ENCODE results near the gene CLUH. TPM values are rescaled to one million over a fixed set of nuclear protein-coding genes. Genes with fewer than 3 reads are reported as not detected.
"Not testable (repeated sequence)": the region's sequence is repeated elsewhere in the genome, so short reads cannot be mapped to it uniquely, and the experiment has no call there.

CLUH gene
- total RNA-seq, 4 donors from 2014 or later: 120 to 291 (median 151) TPM

GRCh38 chr17:2683912-2684311 is 27.7 kb downstream of the CLUH start:
- no peak for DNase-seq (ENCODE audit: low spot score in 2 of 2)
- Histone ChIP-seq H3K27ac (no peak overlapping the region), H3K4me3 (no peak overlapping the region), H3K4me1 (peaks cover 22% of the 10 kb centered on the region), H3K36me3 (peaks cover 51% of the 10 kb centered on the region), H3K9me3 (no peaks in the 10 kb centered on the region), H3K27me3 (no peaks in the 10 kb centered on the region)
- WGBS: 75% methylated on average over 8 of the region's 8 CpGs
- no peak for TF ChIP-seq EP300 (IDR thresholded peaks at IDR 0.05)
- TF ChIP-seq POLR2A (IDR thresholded peaks at IDR 0.05): no peak
- TF ChIP-seq, protein P1, sequence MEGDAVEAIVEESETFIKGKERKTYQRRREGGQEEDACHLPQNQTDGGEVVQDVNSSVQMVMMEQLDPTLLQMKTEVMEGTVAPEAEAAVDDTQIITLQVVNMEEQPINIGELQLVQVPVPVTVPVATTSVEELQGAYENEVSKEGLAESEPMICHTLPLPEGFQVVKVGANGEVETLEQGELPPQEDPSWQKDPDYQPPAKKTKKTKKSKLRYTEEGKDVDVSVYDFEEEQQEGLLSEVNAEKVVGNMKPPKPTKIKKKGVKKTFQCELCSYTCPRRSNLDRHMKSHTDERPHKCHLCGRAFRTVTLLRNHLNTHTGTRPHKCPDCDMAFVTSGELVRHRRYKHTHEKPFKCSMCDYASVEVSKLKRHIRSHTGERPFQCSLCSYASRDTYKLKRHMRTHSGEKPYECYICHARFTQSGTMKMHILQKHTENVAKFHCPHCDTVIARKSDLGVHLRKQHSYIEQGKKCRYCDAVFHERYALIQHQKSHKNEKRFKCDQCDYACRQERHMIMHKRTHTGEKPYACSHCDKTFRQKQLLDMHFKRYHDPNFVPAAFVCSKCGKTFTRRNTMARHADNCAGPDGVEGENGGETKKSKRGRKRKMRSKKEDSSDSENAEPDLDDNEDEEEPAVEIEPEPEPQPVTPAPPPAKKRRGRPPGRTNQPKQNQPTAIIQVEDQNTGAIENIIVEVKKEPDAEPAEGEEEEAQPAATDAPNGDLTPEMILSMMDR (IDR thresholded peaks at IDR 0.05): no peak
- no peak for TF ChIP-seq POLR2AphosphoS5 (IDR thresholded peaks at IDR 0.05)

DNA sequence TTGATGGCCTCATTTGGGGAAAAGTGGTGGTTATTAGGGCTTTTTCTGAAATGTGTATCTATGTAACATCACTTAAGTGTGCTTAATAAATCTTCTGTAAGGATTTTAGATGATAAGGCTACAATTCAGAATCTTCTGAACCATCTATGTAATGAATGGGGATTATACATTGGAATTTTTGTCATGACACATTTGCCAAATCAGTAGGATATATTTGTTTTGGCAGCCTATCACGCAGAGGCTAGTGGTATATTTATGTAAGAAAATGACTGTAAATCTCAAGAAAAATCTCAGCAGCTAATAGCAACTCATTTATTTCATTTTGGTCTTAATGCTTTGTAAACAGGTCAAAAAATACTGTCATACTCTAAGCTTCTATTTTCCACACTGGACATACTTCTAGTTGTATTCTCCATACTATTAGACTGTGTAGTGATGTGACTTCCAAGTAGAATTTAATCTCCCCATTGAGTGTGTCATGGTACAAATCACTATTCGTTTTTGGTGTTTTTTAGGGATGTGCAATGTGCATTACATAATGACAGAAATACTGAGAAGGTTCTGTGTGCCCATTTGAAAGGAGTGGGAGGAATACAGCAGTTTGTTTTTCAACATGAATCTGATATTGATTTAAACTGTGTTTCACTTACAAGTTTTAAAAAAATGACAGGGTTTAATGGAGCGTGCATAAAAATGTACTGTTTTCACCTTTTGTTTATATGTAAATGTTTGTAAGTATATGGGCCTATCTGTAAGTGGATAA is 29.2 kb downstream of the CLUH start:
- Histone ChIP-seq H3K9me3 (no peaks in the 10 kb centered on the region), H3K36me3 (peaks cover 64% of the 10 kb centered on the region), H3K4me3 (no peak overlapping the region), H3K27ac (no peak overlapping the region), H3K4me1 (peaks cover 15% of the 10 kb centered on the region), H3K27me3 (no peaks in the 10 kb centered on the region)
- 72% methylated on average over 3 of the region's 3 CpGs for WGBS
- TF ChIP-seq, protein P1 (IDR thresholded peaks at IDR 0.05): no peak
- TF ChIP-seq EP300 (IDR thresholded peaks at IDR 0.05): no peak
- no peak for TF ChIP-seq POLR2AphosphoS5 (IDR thresholded peaks at IDR 0.05)
- TF ChIP-seq POLR2A (IDR thresholded peaks at IDR 0.05): no peak
- DNase-seq (ENCODE audit: low spot score in 2 of 2): no peak

DNA sequence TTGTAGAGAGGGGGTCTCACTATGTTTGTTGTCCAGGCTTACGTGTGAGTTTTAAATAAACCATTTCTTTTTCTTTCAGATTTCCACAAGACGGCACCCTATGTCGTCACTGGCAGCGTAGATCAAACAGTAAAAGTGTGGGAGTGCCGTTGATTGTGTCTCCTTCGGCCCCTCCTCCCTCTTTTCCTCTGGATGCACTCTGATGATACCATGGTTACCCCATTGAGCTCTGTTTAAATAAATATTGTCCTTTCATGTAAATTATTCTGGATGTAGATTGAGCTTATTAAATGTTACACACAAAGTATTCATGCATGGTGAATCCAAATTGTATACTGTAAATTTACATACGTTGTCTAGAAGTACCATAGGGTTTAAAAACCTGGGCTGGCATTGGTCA is 29.9 kb downstream of the CLUH start:
- H3K4me1 ChIP-seq: peaks cover 8% of the 10 kb centered on the region
- no peaks in the 10 kb centered on the region for H3K27me3 ChIP-seq
- H3K9me3 ChIP-seq: no peaks in the 10 kb centered on the region
- no peak overlapping the region for H3K27ac ChIP-seq
- peaks cover 71% of the 10 kb centered on the region for H3K36me3 ChIP-seq
- no peak overlapping the region for H3K4me3 ChIP-seq
- 92% methylated on average over 7 of the region's 7 CpGs for WGBS
- DNase-seq (ENCODE audit: low spot score in 2 of 2): no peak
- TF ChIP-seq, protein P1 (IDR thresholded peaks at IDR 0.05): no peak
- TF ChIP-seq POLR2A (IDR thresholded peaks at IDR 0.05) (no peak), EP300 (IDR thresholded peaks at IDR 0.05) (no peak), POLR2AphosphoS5 (IDR thresholded peaks at IDR 0.05) (no peak)

GRCh38 chr17:2680961-2681360 is 30.6 kb downstream of the CLUH start:
- peaks cover 2% of the 10 kb centered on the region for H3K4me1 ChIP-seq
- 92% methylated on average over 2 of the region's 2 CpGs for whole genome bisulfite sequencing
- H3K36me3 ChIP-seq: peaks cover 78% of the 10 kb centered on the region
- TF ChIP-seq POLR2AphosphoS5 (IDR thresholded peaks at IDR 0.05): no peak
- TF ChIP-seq POLR2A (IDR thresholded peaks at IDR 0.05): no peak
- TF ChIP-seq EP300 (IDR thresholded peaks at IDR 0.05): no peak
- TF ChIP-seq, protein P1 (IDR thresholded peaks at IDR 0.05): no peak
- no peak overlapping the region for H3K27ac ChIP-seq
- DNase-seq (ENCODE audit: low spot score in 2 of 2): no peak
- H3K27me3 ChIP-seq: no peaks in the 10 kb centered on the region
- H3K4me3 ChIP-seq: no peak overlapping the region
- no peaks in the 10 kb centered on the region for H3K9me3 ChIP-seq

DNA sequence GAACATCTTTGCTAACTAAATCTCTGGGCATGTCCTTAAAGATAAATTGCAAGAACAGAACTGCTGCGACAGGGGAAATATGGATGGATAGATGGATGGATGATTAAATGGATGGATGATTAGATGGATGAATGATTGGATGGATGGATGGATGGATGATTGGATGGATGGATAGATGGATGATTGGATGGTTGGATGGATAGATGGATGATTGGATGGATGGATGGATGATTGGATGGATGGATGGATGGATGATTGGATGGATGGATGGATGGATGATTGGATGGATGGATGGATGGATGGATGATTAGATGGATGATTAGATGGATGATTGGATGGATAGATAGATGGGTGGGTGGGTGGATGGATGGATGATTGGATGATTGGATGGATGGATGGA is 32.3 kb downstream of the CLUH start:
- not testable (repeated sequence) for H3K4me1 ChIP-seq

More for the DNA sequence above, 32.3 kb downstream of the CLUH start:
- H3K9me3 ChIP-seq; H3K27me3 ChIP-seq; DNase-seq (ENCODE audit: low spot score in 2 of 2); H3K27ac ChIP-seq; H3K4me3 ChIP-seq: not testable (repeated sequence)
- peaks cover 71% of the 10 kb centered on the region for H3K36me3 ChIP-seq
- WGBS: 100% methylated on average over 1 of the region's 1 CpG
